ENCODE measurements around the gene SGTA.

Gene SGTA

GRCh38 chr19:2809387-2810140, 26.5 kb upstream of the SGTA start:
- DNase-seq (ENCODE audit: low spot score), result no peak

- DNase-seq (ENCODE audit: low spot score), result no peak
These were observed 25.3 kb upstream of the SGTA start for GRCh38 chr19:2808129-2808941.

GRCh38 chr19:2807379-2808128, 24.5 kb upstream of the SGTA start:
- DNase-seq (ENCODE audit: low spot score), result no peak

GRCh38 chr19:2806736-2807378, 23.8 kb upstream of the SGTA start:
- no peak for DNase-seq (ENCODE audit: low spot score)

GRCh38 chr19:2805991-2806649, 23.0 kb upstream of the SGTA start:
- no peak for DNase-seq (ENCODE audit: low spot score)

GRCh38 chr19:2805261-2805900, 22.3 kb upstream of the SGTA start:
- DNase-seq (ENCODE audit: low spot score), result no peak

- no peak for DNase-seq (ENCODE audit: low spot score)
These were observed 21.3 kb upstream of the SGTA start for GRCh38 chr19:2804156-2805004.

- no peak for DNase-seq (ENCODE audit: low spot score)
These were observed 20.5 kb upstream of the SGTA start for GRCh38 chr19:2803486-2804155.

- DNase-seq (ENCODE audit: low spot score), result no peak
These were observed 19.8 kb upstream of the SGTA start for GRCh38 chr19:2802826-2803225.

- no peak for DNase-seq (ENCODE audit: low spot score)
These were observed 17.4 kb upstream of the SGTA start for GRCh38 chr19:2800506-2800905.

GRCh38 chr19:2799273-2800020, 16.4 kb upstream of the SGTA start:
- no peak for DNase-seq (ENCODE audit: low spot score)

GRCh38 chr19:2798733-2799132, 15.7 kb upstream of the SGTA start:
- DNase-seq (ENCODE audit: low spot score), result no peak

GRCh38 chr19:2798158-2798685, 15.1 kb upstream of the SGTA start:
- no peak for DNase-seq (ENCODE audit: low spot score)

GRCh38 chr19:2797280-2797679, 14.2 kb upstream of the SGTA start:
- no peak for DNase-seq (ENCODE audit: low spot score)

- no peak for DNase-seq (ENCODE audit: low spot score)
These were observed 13.7 kb upstream of the SGTA start for GRCh38 chr19:2796659-2797266.

GRCh38 chr19:2795827-2796658, 13.0 kb upstream of the SGTA start:
- no peak for DNase-seq (ENCODE audit: low spot score)

GRCh38 chr19:2793577-2793976, 10.5 kb upstream of the SGTA start:
- no peak for DNase-seq (ENCODE audit: low spot score)
